ENCODE measurements around the gene UBQLN4.

GRCh38 chr1:156079762-156080161, 26.2 kb upstream of the UBQLN4 start:
- TF ChIP-seq CTCF (conservative IDR thresholded peaks at IDR 0.05; ENCODE audit: low read depth, low read length): no peak
- TF ChIP-seq FOS (IDR thresholded peaks at IDR 0.05; ENCODE audit: low read depth, low read length): no peak
- TF ChIP-seq ELK1 (IDR thresholded peaks at IDR 0.05; ENCODE audit: borderline replicate concordance, low read depth, low read length): no peak
- TF ChIP-seq CEBPB (IDR thresholded peaks at IDR 0.05; ENCODE audit: low read depth, low read length): no peak
- TF ChIP-seq POLR2A (IDR thresholded peaks at IDR 0.05; ENCODE audit: low read depth, low read length): no peak
- no peak for TF ChIP-seq RCOR1 (IDR thresholded peaks at IDR 0.05; ENCODE audit: insufficient replicate concordance, low read length)
- TF ChIP-seq USF2 (IDR thresholded peaks at IDR 0.05; ENCODE audit: low read depth, low read length): no peak
- no peak for TF ChIP-seq BHLHE40 (IDR thresholded peaks at IDR 0.05; ENCODE audit: low read depth, low read length)
- no peak for TF ChIP-seq RAD21 (IDR thresholded peaks at IDR 0.05; ENCODE audit: low read length)
- no peak for TF ChIP-seq MAZ (IDR thresholded peaks at IDR 0.05; ENCODE audit: borderline replicate concordance, low read depth, low read length)
- TF ChIP-seq SMC3 (IDR thresholded peaks at IDR 0.05; ENCODE audit: low read depth, low read length): no peak
- no peak for TF ChIP-seq MAFK (IDR thresholded peaks at IDR 0.05; ENCODE audit: low read depth, low read length)
- TF ChIP-seq NFE2L2 (IDR thresholded peaks at IDR 0.05; ENCODE audit: low read depth, low read length): no peak
- no peak for TF ChIP-seq MXI1 (IDR thresholded peaks at IDR 0.05; ENCODE audit: borderline replicate concordance, low read depth, low read length)
